Peyer's patch (tissue), 4 donors: ENCODE measurements around the gene RIMS4. TPM values are rescaled to one million over a fixed set of nuclear protein-coding genes. Genes with fewer than 3 reads are reported as not detected.

Experiments
- DNase-seq, 3 donors: peaks; one replicate each; pipeline ENCODE4 v3.0.0-alpha.2; 2017 to 2019
- H3K27ac ChIP-seq, 4 donors: fragments of 200-600 bp; sonication (generic); one replicate each; pipeline ENCODE4 v1.5.1; 2016 to 2019
- H3K27me3 ChIP-seq, 2 donors: fragments of 200-600 bp; sonication (generic); one replicate each; pipeline ENCODE4 v1.5.1; 2019
- H3K36me3 ChIP-seq, 3 donors: fragments of 200-600 bp; sonication (generic); one replicate each; pipeline ENCODE4 v1.5.1; 2016 to 2019
- H3K4me1 ChIP-seq, 4 donors: fragments of 200-600 bp; sonication (generic); one replicate each; pipeline ENCODE4 v1.5.1; 2016 to 2019
- H3K4me3 ChIP-seq, 4 donors: fragments of 200-600 bp; sonication (generic); 1 replicate in 3 of 4; 2 replicates in 1 of 4; pipeline ENCODE4 v1.5.1; 2016 to 2019; ENCODE audit warnings: mild to moderate bottlenecking in 1 of 4
- H3K9me3 ChIP-seq, 4 donors: fragments of 200-600 bp; sonication (generic); one replicate each; pipeline ENCODE4 v1.5.1; 2016 to 2019; ENCODE audit warnings: mild to moderate bottlenecking in 1 of 4
- CTCF ChIP-seq, 6 experiments: fragments of 450-650 bp in 4 of 6; fragments of 200-600 bp in 2 of 6; sonication (generic) in 1 of 6; IDR thresholded peaks; one replicate each; pipeline ENCODE4 v1.5.1; 2017 to 2019; ENCODE audit warnings: antibody characterized with exemption in 6 of 6, mild to moderate bottlenecking in 3 of 6, moderate library complexity in 1 of 6
- POLR2A ChIP-seq, 2 donors: fragments of 450-650 bp; IDR thresholded peaks; one replicate each; pipeline ENCODE4 v1.5.1; 2017; ENCODE audit warnings: antibody characterized with exemption in 2 of 2, mild to moderate bottlenecking in 2 of 2, moderate library complexity in 2 of 2
- total RNA-seq, 4 donors: library from RNA; depleted of rRNA; stranded (reverse); fragments of >200 nt; gene quantifications; one replicate each; pipeline ENCODE4 v1.1.0, GENCODE V29; 2016

The RIMS4 gene
- total RNA-seq, 4 donors from 2014 or later, result 0.13 to 0.18 TPM; not detected in 2

- Histone ChIP-seq H3K27me3 (no peaks in the 10 kb centered on the region), H3K9me3 (no peaks in the 10 kb centered on the region), H3K36me3 (no peaks in the 10 kb centered on the region), H3K4me3 (no peak overlapping the region), H3K4me1 (no peaks in the 10 kb centered on the region), H3K27ac (no peak overlapping the region)
- DNase-seq, result no peak
- no peak for TF ChIP-seq POLR2A (IDR thresholded peaks at IDR 0.05)
- TF ChIP-seq CTCF (IDR thresholded peaks at IDR 0.05), result no peak
These were observed 48.9 kb downstream of the RIMS4 start for GRCh38 chr20:44761423-44761822.

- Histone ChIP-seq H3K27ac (no peak overlapping the region), H3K4me1 (no peaks in the 10 kb centered on the region), H3K27me3 (no peaks in the 10 kb centered on the region), H3K4me3 (no peak overlapping the region), H3K9me3 (no peaks in the 10 kb centered on the region), H3K36me3 (no peaks in the 10 kb centered on the region)
- TF ChIP-seq CTCF (IDR thresholded peaks at IDR 0.05) (no peak), POLR2A (IDR thresholded peaks at IDR 0.05) (no peak)
- no peak for DNase-seq
These were observed 50.8 kb downstream of the RIMS4 start for GRCh38 chr20:44759595-44759994.

GRCh38 chr20:44758247-44759101, 51.9 kb downstream of the RIMS4 start:
- no peak overlapping the region for H3K27ac ChIP-seq
- H3K4me1 ChIP-seq, result no peaks in the 10 kb centered on the region
- H3K36me3 ChIP-seq, result no peaks in the 10 kb centered on the region
- H3K9me3 ChIP-seq, result no peaks in the 10 kb centered on the region
- TF ChIP-seq CTCF (IDR thresholded peaks at IDR 0.05) (no peak), POLR2A (IDR thresholded peaks at IDR 0.05) (no peak)
- no peaks in the 10 kb centered on the region for H3K27me3 ChIP-seq
- H3K4me3 ChIP-seq, result no peak overlapping the region
- DNase-seq, result no peak

- TF ChIP-seq CTCF (IDR thresholded peaks at IDR 0.05), result no peak
- TF ChIP-seq POLR2A (IDR thresholded peaks at IDR 0.05), result no peak
- Histone ChIP-seq H3K4me1 (no peaks in the 10 kb centered on the region), H3K9me3 (no peaks in the 10 kb centered on the region), H3K36me3 (no peaks in the 10 kb centered on the region), H3K27ac (no peak overlapping the region), H3K27me3 (no peaks in the 10 kb centered on the region), H3K4me3 (no peak overlapping the region)
- no peak for DNase-seq
These were observed 53.4 kb downstream of the RIMS4 start for GRCh38 chr20:44756956-44757355.

GRCh38 chr20:44756011-44756688, 54.2 kb downstream of the RIMS4 start:
- TF ChIP-seq POLR2A (IDR thresholded peaks at IDR 0.05) (no peak), CTCF (IDR thresholded peaks at IDR 0.05) (no peak)
- H3K4me3 ChIP-seq, result no peak overlapping the region
- H3K27me3 ChIP-seq, result no peaks in the 10 kb centered on the region
- H3K27ac ChIP-seq, result no peak overlapping the region
- no peak for DNase-seq
- no peaks in the 10 kb centered on the region for H3K36me3 ChIP-seq
- no peaks in the 10 kb centered on the region for H3K9me3 ChIP-seq
- H3K4me1 ChIP-seq, result no peaks in the 10 kb centered on the region
